GM12875 (cell line): ENCODE measurements around the gene SNAPC4.

Source experiments
- H3K4me3 ChIP-seq: one replicate; pipeline ENCODE4 v1.5.1; 2011; ENCODE audit warnings: low read depth, low read length, control low read depth
- TF ChIP-seq, protein P1 (sequence below): IDR thresholded peaks from 2 replicates; pipeline ENCODE4 v1.5.1; 2011; ENCODE audit warnings: low read depth, mild to moderate bottlenecking, control low read depth, inconsistent platforms, low read length, moderate library complexity, borderline replicate concordance; ENCODE audit not compliant: insufficient read depth

SNAPC4 gene

DNA sequence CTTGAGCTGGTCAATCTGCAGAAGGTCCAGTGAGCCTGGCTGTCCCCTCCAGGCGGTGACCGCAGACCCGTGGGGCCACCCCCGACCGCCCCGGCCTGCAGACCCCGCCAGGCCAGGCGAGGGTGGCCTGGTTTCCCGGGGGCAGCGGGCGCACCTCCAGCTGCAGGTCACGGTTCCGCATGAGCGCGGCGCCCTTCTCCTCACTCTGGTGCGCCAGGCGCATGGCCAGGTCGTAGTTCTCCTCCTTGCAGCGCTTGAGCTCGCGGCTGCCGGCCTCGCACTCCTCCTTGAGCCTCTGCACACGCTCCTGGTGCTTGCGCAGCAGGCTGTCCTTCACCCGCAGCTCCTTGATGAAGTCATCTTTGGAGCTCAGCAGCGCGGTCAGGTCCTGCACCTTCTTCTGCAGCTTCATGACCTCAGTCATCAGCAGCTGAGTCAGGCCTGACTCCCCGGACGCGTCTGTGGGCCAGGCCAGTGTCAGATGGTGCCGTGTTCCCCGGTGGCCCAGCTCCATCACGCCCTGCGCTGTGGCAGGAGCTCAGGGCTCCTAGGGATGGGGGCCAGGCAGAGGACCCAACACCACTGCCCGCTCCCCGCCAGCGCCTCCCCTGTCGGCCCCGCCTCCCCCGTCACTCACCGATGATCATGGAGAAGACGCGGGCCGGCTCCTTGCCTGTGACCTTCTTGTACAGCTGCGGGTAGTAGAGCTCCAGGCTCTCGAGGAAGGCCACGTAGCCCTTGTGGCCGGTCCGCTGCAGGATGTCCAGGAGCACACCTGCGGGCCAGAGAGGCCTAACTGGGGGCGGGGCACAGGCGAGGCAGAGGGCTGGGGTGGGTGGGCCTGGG is 29.1 kb downstream of the SNAPC4 start:
- H3K4me3 ChIP-seq = no peak overlapping the region
- TF ChIP-seq, protein P1, sequence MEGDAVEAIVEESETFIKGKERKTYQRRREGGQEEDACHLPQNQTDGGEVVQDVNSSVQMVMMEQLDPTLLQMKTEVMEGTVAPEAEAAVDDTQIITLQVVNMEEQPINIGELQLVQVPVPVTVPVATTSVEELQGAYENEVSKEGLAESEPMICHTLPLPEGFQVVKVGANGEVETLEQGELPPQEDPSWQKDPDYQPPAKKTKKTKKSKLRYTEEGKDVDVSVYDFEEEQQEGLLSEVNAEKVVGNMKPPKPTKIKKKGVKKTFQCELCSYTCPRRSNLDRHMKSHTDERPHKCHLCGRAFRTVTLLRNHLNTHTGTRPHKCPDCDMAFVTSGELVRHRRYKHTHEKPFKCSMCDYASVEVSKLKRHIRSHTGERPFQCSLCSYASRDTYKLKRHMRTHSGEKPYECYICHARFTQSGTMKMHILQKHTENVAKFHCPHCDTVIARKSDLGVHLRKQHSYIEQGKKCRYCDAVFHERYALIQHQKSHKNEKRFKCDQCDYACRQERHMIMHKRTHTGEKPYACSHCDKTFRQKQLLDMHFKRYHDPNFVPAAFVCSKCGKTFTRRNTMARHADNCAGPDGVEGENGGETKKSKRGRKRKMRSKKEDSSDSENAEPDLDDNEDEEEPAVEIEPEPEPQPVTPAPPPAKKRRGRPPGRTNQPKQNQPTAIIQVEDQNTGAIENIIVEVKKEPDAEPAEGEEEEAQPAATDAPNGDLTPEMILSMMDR = no peak

DNA sequence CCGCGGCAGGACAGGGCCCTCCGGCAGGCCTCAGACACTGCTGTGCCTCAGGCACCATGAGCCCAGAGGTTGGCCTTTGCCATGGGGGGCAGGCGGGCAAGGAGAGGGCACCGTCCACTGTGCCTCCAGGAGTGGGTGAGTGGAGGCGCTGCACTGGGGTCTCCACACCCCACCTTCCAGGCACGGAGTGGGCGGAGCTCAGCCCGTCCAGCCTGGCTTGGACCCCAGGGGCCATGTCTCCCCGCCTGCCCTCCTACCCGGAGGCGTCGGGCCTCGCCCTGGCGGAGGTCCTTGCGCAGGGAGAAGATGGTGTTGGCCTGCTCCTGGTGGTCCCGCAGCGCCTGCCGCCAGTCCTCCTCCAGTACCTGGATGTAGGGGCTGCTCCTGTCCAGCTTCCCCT is 29.9 kb downstream of the SNAPC4 start:
- TF ChIP-seq, protein P1 = no peak
- no peak overlapping the region for H3K4me3 ChIP-seq

- no peak overlapping the region for H3K4me3 ChIP-seq
- TF ChIP-seq, protein P1 = no peak
These were observed 31.8 kb downstream of the SNAPC4 start for GRCh38 chr9:136368190-136368589.

DNA sequence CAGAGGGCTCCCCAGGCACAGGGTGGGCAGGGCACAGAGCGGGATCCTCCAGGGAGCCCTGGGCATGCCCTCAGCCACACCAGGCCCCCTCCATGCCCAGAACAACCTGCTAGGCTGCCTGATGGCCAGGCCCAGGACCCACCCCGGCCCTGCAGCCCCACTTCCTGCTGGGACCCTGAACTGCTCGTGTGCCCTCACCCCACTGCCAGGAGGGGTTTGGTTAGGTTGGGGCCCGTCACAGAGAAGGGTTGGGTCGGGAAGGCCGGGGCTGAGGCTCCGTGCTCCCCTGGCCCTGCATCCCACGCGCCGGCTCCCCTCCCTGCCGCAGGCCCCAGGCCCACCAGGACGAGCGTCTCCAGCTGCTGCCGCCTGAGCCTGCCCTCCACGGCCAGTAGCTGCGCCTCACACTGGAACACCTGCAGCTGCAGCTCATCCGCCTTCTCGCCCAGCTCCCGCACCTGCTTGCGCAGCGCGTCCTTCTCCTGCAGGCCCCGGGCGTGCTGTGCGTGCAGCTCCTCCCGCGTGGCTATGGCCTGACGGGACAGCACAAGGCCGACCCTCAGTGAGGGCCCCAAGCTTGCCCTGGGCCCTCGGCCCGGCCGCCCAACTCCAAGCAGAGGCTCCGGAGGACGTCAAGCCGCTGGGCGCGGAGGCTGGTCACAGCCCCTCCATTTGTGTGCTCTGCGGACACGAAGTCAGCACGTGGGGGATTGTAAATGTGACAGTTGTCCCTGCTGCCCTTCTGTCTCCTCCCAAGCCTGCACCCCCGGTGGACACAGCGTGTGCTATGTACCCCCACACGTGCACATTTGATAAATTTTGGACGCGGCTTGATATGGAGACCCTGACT is 32.4 kb downstream of the SNAPC4 start:
- TF ChIP-seq, protein P1 = no peak

DNA sequence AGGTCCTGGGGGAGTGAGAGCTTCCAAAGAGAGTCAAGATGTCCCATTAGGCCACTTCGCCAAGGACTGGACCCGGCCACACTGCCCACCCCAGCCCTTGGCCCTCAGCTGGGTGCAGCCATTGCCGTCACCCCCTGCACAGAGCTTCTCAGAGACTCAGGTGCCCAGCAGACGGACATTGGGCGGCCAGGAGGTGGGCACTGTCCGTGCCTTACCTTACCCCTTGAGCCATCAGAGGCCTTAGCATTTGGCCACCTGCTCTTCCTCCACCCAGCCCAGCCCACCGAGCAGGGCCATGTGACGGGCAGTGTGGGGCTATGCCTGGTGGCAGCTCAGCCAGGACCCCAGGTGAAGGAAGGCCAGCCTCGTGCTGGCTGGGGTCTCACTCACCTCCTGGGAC is 33.1 kb downstream of the SNAPC4 start:
- TF ChIP-seq, protein P1 = no peak

More for the DNA sequence above, 32.4 kb downstream of the SNAPC4 start:
- no peak overlapping the region for H3K4me3 ChIP-seq

GRCh38 chr9:136365775-136366222 is 34.2 kb downstream of the SNAPC4 start:
- TF ChIP-seq, protein P1 = no peak
- H3K4me3 ChIP-seq = no peak overlapping the region

More for the DNA sequence above, 33.1 kb downstream of the SNAPC4 start:
- no peak overlapping the region for H3K4me3 ChIP-seq
